CD4-positive, alpha-beta T cell treated with Interleukin-15 for 1 hour (primary cell): Measurements from ENCODE around the gene TTC39C.
A peak's percentile ranks its signal among the peaks of the same experiment; 100 is the strongest.

ENCODE experiments used
- DNase-seq: peaks from one replicate; pipeline ENCODE4 v3.0.0-alpha.2; 2020

Gene TTC39C

DNA sequence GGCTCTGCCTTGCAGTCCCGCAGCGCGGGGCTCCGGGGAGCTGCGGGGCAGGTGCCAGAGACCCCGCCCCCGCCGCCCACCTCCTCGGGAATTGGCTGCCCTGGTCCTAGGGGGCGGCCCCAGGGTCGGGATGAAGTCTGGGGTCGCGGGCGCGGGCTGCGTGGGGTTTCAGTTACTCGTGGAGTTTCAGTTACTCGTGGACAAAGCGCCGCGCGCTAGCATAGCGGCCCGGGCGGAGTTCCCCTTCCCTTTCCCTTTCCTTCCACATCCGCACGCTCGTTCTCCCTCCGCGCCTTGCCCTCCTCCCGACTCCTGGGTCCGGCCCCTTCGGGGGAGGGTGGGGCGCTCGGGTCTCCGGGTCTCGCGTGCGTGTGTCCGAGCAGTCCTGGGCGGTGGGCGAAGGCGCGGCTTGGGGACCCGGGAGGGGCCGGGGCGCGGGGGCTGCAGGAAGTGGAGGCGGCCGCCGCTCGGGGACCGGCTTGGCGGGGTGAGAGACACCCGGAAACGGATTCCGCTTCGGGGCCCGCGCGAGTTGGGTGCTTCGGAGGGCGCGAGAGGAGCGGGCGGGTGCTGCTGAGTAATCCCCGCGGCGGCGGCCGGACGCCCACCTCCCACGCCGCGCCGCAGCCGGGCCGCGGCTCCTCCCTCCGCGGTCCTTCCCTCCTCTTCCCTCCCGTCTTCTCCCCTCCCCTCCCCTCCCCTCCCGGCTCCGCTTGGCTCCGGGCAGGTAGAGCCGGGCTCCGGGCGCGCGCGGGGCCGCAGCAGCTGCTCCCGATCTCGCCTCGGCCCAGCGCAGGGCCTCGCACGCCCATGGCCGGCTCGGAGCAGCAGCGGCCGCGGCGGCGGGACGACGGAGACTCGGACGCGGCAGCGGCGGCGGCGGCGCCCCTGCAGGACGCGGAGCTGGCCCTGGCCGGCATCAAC, at the start of gene TTC39C:
TTC39C (plus strand) TSS at position 693 of the 924 bp plus-strand sequence; CDS start at position 811, 118 bp downstream.
- peak; percentile 79 for DNase-seq

DNA sequence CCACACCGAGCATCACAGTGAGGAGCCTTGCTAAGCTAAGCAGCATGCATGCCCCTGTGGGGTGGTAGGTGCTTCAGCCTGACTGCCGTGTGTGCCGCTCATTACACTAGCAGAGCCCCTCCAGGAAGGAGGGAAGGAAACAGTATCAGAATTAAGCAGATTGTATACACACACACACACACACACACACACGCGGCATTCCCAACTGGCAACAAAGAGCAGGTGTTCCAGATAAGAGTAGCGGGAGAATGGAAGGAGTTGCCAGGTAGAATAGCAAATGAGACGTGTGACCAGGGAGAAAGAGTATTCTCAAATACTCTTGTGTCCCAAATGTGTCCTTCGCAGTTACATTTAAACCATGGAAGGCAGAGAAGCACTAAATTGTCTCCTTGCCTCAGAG, 47.6 kb upstream of the TTC39C start:
- DNase-seq, result no peak

DNA sequence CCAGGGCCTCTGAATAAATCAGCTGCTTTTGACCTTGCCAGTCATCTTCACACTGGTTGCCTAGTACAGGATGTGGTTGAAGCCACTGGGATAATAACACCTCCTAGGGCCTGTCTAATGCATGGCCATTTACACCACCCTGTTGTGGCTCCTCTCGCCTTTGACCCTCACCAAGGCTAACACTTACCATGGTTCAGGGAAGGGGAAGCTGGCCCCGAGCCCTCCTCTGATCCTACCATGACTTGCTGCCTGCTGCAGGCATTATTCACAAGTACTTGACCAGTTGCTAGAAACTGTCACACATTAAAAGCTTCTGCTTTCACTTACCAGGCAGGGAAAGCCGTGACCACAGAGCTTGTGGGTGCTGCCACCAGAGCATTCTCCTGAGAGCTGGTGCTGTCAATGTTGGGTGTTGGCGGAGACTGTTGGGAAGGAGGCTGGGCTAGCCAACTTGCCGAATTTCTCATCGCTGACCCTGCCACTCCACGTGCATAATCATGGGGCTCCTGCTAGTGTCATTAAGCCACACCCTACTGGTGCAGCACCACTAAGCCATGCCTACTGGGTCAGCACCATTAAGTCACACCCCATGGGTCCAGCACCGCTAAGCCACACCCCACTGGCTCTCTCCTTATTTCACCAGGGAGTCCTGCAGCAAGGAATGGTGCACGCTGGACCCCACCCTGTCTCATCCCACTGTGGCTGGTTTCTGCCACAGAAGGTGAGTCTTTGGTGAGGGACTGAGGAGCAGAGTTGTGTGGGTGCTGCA, 47.0 kb upstream of the TTC39C start:
- peak; percentile 45 for DNase-seq

DNA sequence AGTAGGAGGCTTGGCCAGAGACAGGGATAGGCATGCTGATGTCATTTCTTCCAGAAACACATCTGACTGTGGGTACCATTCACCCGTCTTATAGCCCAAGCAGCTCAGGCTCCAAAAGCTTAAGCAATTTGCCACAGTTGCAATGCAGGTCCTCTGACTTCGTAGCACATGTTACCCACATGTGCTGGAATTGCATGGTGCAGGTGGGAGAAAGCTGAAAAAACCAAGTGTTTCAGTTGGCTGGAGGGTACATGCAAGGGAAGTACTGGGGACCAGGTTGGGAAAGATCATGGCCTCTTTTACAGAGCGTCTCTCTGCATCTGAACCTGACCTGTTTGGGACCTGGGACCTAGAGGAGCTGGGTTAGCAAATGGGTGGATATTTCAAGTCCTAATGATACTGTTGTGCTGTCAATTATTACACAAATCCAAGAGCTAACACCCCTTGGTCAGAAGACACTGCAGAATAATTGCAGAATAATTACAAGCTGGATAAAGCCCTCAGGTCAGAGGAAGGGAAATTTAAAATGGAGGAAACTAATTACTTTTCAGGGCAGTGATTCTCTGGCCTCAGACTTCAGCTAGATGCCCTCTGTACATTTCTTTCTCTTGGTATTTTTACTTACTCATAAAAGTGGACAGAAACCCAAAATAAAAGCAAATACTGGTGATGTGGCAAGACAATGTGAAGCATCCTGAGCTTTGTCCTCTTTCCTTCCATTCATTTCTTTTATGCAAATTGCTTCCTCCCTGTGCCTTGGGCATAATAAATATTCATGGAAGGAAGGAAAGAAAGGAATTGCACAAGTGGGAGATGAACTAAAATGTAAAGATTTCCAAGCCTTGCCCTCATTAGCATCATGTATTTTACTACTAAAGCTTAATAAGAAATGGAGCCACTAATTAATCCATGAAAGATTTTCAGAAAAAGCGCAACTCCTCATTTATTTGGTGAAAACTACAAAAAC, 45.6 kb upstream of the TTC39C start:
- no peak for DNase-seq

DNA sequence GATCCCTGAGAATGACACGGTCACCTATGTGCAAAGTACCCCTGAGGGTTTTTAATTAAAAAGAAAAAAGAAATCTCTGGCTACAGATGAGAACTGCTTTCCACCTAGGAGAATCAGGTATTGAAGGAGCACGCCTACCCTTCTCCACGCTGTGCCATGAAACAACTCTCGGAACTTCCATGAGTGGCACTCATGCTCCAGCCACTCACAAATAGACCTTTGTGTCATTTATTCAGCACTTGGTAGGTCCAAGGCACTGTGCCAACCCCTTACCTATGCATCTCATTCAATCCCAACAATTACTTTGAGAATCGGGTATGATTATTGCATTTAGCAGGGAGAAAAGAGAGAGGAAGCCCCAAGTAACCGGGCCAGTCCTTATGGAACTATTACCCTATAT, 44.9 kb upstream of the TTC39C start:
- DNase-seq, result no peak

DNA sequence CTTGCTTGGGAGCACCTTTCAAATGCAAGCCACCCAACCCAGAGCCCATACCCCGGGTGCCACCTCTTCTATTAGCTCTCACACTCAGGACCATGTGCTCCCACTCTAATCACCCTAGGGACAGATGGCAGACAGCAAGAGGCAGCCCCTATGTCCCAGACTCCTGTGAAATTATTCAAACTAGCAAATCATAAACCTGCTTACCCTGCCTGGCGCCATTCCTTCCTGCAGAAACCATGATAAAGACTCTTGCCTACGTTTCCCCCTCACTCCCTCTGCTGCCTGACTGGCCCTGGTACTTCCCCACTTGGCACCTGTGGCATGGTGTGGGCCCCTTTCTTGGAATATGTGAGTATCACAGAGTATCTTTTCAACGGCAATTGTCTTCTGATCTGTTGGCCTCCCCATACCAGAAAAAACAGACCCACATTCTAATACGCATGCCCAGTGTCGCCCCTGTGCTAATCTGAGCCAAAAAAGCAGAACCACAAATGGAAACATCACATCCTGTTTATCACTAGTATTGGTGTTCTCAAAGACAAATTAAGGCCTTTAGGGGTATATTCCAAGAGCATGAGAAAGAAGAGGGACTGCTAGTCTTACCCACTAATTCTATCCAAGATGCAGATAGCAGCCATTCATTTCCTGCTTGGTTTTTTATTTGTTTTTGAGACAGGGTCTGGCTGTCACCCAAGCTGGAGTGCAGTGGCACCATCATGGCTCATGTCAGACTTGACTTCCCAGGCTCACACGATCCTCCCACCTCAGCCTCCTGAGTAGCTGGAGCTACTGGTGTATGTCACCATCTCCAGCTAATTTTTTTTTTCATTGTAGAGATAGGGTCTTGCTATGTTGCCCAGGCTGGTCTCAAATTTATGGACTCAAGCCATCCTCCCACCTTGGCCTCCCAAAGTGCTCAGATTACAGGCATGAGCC, 44.1 kb upstream of the TTC39C start:
- peak; percentile 85 for DNase-seq

DNA sequence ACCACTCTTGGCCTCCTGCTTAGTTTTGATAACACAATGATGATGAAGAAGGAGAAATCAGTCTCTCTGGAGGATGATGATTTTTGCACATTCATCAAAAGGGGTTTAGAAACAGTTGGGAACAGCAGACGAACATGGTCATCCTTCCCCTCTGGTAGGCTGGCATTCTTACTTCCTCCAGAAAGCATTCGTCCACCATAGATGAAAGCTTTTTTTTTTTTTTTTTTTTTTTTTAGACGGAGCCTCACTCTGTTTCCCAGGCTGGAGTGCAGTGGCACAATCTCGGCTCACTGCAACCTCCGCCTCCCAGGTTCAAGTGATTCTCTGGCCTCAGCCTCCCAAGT, 43.5 kb upstream of the TTC39C start:
- DNase-seq, result no peak

DNA sequence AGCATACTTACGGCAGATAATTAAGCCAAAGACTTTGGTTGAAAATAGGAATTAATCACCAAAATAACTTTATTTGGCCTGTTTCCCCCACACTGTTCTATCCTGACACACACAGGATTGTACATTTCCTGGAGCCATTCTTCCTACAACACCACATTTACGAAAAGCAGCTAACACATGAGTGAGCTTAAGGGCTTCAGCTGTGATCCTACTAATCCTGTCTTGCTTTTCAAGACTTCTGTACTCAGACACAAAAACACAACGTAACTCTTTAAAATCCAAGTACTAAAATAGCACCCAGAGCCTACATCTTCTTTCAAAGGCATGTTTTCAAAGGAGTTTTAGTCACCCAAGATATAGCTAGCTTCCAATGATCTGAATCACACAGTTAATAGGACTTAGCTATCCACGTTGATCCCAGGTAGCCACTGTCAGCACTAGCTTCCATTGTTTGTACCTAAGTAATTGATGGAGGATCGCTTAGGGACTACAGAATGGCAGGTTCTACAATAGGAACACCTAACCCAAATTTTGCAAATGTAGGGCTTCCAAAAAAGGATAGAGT, 42.8 kb upstream of the TTC39C start:
- no peak for DNase-seq

DNA sequence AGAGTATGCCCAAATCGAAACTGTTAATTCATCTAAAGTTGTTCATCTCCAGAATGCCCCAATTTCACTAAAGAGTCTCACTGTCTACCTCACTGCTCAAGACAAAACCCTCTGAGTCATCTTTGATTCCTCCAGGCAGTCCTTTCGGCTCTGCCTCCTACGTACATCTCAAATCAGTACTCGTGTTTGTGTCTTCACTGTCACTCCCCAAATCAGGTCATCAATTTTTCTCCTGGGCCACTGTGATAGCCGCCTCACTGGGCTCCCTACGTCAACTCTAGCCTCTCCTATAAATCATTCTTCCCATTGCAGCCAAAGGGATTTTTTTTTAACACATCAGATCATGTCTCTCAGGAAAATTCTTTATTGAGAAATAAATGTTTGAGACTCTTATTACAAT, 42.1 kb upstream of the TTC39C start:
- DNase-seq, result no peak

DNA sequence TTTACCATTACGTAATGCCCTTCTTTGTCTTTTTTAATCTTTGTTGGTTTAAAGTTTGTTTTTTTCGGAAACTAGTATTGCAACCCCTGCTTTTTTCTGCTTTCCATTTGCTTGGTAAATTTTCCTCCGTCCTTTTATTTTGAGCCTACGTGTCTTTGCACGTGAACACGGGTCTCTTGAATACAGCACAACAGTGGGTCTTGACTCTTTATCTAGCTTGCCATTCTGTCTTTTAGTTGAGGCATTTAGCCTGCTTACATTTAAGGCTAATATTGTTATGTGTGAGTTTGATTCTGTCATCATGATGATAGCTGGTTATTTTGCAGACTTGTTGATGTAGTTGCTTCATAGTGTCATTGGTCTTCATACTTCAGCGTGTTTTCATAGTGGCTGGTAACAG, 37.5 kb upstream of the TTC39C start:
- DNase-seq, result no peak

DNA sequence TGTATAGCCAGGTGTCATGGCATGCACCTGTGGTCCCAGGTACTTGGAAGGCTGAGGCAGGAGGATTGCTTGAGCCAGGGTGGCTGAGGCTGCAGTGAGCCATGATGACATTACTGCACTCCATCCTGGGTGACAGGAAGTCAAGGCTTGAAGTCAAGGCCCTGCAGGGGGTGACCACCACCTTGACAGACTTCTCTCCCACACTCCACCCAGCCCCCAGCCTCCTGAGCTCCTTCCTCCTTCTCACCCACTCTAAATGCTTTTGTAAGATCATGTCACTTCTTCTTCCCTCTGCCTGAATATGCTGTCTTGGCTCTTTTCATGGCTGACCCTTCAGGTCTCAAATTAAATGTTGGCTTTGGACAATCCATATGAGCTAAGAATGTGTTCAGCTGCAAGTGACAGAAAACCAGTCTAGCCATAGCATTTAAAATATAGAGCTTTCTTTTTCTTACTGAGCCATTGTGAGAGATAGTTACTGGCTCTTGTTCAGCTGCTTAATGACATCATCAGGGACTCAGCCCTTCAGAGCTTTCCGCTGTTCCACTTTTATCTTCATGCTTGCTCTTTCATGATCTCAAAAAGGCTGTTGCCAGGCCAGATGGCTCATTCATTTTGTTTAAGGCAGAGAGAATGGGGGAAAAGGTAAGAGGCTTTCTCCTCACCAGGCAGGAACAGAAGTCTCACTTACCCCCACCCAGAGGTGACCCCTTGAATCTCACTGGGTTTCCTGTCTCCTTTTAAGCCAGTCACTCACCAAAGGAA, 36.7 kb upstream of the TTC39C start:
- no peak for DNase-seq

DNA sequence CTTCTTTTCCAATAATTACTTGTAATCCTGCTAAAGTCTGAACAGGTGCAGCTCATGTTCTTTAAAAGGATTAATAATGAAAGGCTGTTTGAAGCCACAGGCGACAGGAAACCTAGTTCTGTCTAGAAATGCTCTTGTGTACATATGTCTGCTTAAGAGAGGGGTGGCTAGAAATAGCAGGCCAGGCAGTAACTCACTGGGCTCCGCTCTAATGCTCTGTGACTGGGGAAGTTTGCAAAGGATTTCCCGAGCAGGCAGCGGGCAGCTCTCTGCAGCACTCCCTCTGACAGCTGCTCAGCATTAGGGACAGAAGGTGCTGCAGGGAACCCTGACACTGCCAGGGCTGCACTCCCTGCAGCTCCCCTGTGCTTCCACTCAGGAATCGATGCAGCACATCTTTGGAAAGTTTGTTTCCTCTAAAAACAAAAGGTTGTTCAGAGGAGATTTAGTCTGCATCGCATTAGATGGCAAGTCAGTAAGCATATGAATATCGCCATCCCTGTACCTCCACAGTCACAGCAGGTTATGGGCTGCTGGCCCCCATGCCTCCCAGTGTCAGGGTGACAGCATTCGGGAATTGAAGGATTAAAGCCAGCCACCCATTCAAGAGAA, 33.1 kb upstream of the TTC39C start:
- DNase-seq, result no peak

DNA sequence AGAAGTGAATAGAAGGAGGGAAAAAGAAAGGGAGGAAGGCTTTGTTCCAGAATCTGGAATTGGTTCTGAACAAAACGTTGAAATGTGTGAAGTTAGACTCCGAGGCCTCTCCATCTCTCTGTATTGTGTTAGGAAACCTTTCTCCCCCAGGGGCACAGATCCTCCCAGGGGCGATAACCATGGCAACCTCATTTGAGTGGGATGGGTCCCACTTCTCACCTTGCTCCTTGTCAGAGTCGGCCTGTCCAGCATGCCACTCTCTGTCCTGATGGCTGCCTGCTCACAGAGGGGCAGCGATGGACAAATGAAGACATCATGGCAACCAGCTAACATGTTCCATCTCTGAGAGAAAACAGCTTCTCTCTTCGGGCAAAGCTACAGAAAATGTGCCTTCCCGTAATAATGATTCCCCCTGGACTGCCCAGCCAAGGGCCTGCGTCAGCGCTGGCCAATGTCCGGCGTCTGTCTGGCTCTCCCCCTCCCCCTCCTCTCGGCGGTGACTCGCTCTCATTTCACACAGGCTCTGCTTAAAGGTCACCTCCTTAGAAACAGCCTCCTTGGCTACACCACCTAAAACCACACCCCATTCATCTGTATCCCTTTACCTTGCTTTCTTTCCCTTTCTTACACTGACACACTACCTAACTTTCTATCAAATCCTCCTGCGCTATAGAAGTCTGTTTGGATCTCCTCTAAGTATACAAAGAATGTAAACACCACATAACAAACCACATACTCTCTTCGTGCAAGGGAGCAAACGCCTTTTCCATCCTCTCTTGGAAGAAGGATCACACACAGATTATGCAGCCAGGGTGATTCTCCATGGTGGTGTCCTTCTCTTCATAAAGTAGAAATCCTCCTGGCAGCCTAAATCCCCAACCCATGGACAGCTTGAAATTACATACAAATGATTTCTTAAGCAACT, 32.1 kb upstream of the TTC39C start:
- no peak for DNase-seq

DNA sequence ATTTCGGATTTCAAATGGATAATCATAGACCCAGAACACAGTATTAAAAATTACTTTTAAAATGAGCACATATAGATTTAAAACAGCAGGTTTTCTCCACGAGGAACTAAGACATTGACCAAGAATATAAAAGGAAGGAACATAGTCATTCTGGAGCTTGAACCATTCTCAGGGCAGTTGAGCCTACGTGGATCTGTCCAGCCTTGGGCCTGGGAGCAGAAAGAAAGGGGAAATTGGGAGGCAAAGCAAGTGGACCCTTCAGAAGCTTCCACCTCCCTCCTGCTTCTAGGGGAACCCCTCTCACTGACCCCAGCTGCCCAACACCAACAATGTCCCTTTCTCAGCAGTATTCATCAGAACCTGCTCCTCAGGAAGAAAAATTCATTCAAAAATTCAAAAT, 31.4 kb upstream of the TTC39C start:
- no peak for DNase-seq

DNA sequence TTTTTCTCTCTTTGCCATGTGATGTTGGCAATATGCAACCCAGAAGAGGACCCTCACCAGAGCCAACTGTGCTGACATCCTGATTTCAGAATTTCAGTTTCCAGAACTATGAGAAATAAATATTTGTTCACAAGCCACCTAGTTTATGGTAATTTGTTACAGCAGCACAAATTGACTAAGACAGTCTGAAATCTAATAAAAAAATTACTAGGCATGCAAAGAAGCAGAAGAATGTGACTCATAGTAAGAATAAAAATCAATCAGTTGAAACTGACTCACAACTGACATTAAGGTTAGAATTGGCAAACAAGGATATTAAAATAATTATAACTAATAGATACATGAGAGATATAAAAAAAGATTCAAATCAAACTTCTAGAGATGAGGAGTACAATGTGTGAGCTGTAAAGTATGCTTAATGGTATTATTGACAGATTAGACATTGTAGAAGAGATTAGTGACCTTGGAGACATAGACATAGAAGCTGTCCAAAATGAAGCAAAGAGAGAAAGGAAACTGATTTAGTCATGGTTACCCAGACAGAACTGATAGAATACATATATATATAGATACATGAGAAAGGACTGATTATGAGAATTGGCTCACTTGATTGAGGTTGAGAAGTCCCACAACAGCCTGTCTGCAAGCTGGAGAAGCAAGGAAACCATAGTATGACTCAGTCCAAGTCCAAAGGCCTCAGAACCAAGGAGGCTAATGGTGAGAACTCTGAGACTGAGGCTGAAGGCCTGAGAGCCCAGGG, 27.8 kb upstream of the TTC39C start:
- no peak for DNase-seq

DNA sequence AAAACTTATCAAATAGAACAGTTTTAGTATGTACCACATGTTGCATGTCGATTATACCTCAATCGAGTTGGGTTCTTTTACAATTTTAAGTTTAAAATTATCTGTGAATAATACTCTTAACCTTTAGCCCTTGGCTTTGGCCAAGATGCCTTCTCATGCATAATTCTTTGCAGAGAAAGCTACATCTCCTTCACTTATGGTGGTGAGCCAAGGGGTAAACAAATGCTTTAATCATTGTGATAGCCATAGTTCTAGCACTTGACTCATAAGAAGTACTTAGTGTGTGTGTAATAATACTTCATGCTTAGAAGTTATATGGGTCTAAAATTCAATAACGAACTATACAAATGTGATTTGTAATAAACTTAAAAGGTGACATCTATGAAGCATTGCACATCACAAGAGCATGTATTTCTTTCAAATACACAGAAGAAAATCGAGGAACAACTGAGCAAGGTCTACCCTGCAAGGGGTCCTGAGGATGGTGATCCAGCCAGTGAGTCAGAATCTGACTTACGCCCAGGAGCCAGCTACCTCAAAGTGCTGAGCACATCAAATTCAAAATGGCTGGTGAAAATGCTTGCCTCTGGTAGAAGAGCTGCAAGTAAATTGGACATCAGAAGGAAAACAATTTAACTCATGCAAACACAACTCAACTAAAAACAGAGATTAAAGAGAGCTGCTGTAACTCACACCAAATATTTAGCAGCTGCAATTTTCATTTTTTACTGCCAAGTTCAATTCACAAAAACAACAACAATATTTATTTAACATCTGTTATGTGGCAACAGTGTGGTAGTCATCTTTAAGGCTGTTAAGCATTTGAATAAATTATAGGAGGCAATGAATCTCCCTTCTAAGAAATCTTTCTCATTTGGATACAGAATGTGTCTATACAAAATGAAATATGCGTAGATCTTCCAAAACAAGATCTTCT, 23.8 kb upstream of the TTC39C start:
- no peak for DNase-seq
